Measurements from ENCODE around the gene FUT6.

GRCh38 chr19:5801796-5802619 lies 37.5 kb downstream of the FUT6 start:
- no peak for TF ChIP-seq EP300 (IDR thresholded peaks at IDR 0.05; ENCODE audit: borderline replicate concordance)
- no peak for TF ChIP-seq USF1 (IDR thresholded peaks at IDR 0.05)
- no peak for TF ChIP-seq YY1 (IDR thresholded peaks at IDR 0.05; ENCODE audit: low read depth)
- no peak for TF ChIP-seq TEAD4 (IDR thresholded peaks at IDR 0.05)
- TF ChIP-seq TCF12 (IDR thresholded peaks at IDR 0.05; ENCODE audit: low read depth) = no peak
- peak; percentile 61; the same call in 1 of the 2 replicates for TF ChIP-seq MAX (IDR thresholded peaks at IDR 0.05)
- TF ChIP-seq FOXM1 (IDR thresholded peaks at IDR 0.05; ENCODE audit: borderline replicate concordance, low read depth) = no peak
- no peak for TF ChIP-seq REST (IDR thresholded peaks at IDR 0.05; ENCODE audit: low read depth)
- no peak for TF ChIP-seq TAF1 (IDR thresholded peaks at IDR 0.05; ENCODE audit: low read depth)
- TF ChIP-seq CREB1 (IDR thresholded peaks at IDR 0.05; ENCODE audit: low read depth) = no peak
